Mesendoderm (in vitro differentiated cells): ENCODE data around the gene LCN10.
"Not testable (repeated sequence)": the region's sequence is repeated elsewhere in the genome, so short reads cannot be mapped to it uniquely, and the experiment has no call there.

Experiments
- DNase-seq: peaks from one replicate; pipeline ENCODE4 v3.0.0; 2013
- H2AK5ac ChIP-seq: 2 replicates; pipeline ENCODE4 v1.6.1; 2013; ENCODE audit warnings: low read length, inconsistent platforms
- H2BK120ac ChIP-seq: 2 replicates; pipeline ENCODE4 v1.6.1; 2013; ENCODE audit warnings: low read depth, mild to moderate bottlenecking, low read length, moderate library complexity, mixed read lengths
- H2BK15ac ChIP-seq: replicated peaks from 2 replicates; pipeline ENCODE4 v1.6.1; 2013; ENCODE audit warnings: low read depth, mild to moderate bottlenecking, moderate library complexity
- H2BK5ac ChIP-seq: 2 replicates; pipeline ENCODE4 v1.6.1; 2013; ENCODE audit warnings: low read length, inconsistent platforms
- H3K18ac ChIP-seq: 2 replicates; pipeline ENCODE4 v1.6.1; 2013; ENCODE audit warnings: mild to moderate bottlenecking, low read length, mixed read lengths
- H3K23ac ChIP-seq: one replicate; pipeline ENCODE4 v1.6.1; 2013; ENCODE audit warnings: low read length
- H3K27ac ChIP-seq: 2 replicates; pipeline ENCODE4 v1.5.1; 2013; ENCODE audit warnings: low read depth, mild to moderate bottlenecking, inconsistent platforms, low read length, moderate library complexity
- H3K27me3 ChIP-seq: 2 replicates; pipeline ENCODE4 v1.6.1; 2013; ENCODE audit warnings: low read length, control low read depth, mild to moderate bottlenecking, inconsistent platforms; ENCODE audit not compliant: insufficient read depth, poor library complexity
- H3K36me3 ChIP-seq: 2 replicates; pipeline ENCODE4 v1.6.1; 2013; ENCODE audit warnings: low read length, inconsistent platforms; ENCODE audit not compliant: control insufficient read depth, insufficient read depth
- H3K4ac ChIP-seq: one replicate; pipeline ENCODE4 v1.6.1; 2013; ENCODE audit warnings: low read depth, mild to moderate bottlenecking, low read length, moderate library complexity
- H3K4me1 ChIP-seq: 2 replicates; pipeline ENCODE4 v1.6.1; 2013; ENCODE audit warnings: low read depth, low read length, inconsistent platforms; ENCODE audit not compliant: control insufficient read depth
- H3K4me2 ChIP-seq: 2 replicates; pipeline ENCODE4 v1.6.1; 2013; ENCODE audit warnings: low read length
- H3K4me3 ChIP-seq: 2 replicates; pipeline ENCODE4 v1.5.1; 2013; ENCODE audit warnings: mild to moderate bottlenecking, low read length
- H3K56ac ChIP-seq: one replicate; pipeline ENCODE4 v1.6.1; 2013; ENCODE audit warnings: low read length
- H3K79me1 ChIP-seq: 2 replicates; pipeline ENCODE4 v1.6.1; 2013; ENCODE audit warnings: low read length, inconsistent platforms
- H3K79me2 ChIP-seq: 2 replicates; pipeline ENCODE4 v1.6.1; 2013; ENCODE audit warnings: mild to moderate bottlenecking, low read length; ENCODE audit not compliant: control insufficient read depth, insufficient read depth
- H3K9ac ChIP-seq: 2 replicates; pipeline ENCODE4 v1.6.1; 2013; ENCODE audit warnings: low read length, inconsistent platforms
- H4K5ac ChIP-seq: one replicate; pipeline ENCODE4 v1.6.1; 2013; ENCODE audit warnings: low read length
- H4K8ac ChIP-seq: one replicate; pipeline ENCODE4 v1.6.1; 2013; ENCODE audit warnings: low read depth, mild to moderate bottlenecking, control low read depth, low read length, moderate library complexity
- WGBS: extraction: QIAGEN DNeasy Blood & Tissue Kit; methylation state at CpG from one replicate; pipeline ENCODE4 v1.1.7; 2013; ENCODE audit warnings: low lambda C conversion rate, missing lambda C conversion rate; ENCODE audit not compliant: insufficient coverage; ENCODE audit errors: extremely low coverage; 5-methylcytosine and 5-hydroxymethylcytosine counted together

The LCN10 gene

GRCh38 chr9:136762221-136762691 lies 19.5 kb upstream of the LCN10 start:
- Histone ChIP-seq H3K27ac (no peak overlapping the region), H3K4ac (no peak overlapping the region), H3K9ac (no peak overlapping the region), H2BK15ac (no peak overlapping the region), H3K79me1 (no peaks in the 10 kb centered on the region), H4K8ac (no peak overlapping the region), H3K23ac (no peak overlapping the region), H4K5ac (no peak overlapping the region), H3K36me3 (no peaks in the 10 kb centered on the region), H3K27me3 (no peaks in the 10 kb centered on the region), H3K56ac (no peak overlapping the region), H3K79me2 (no peaks in the 10 kb centered on the region), H3K4me2 (no peak overlapping the region), H3K18ac (no peak overlapping the region), H3K4me1 (no peaks in the 10 kb centered on the region), H3K4me3 (no peak overlapping the region), H2BK120ac (no peak overlapping the region), H2BK5ac (no peak overlapping the region), H2AK5ac (no peak overlapping the region)
- WGBS, result no CpG with 5 or more reads among the region's 17 CpGs
- DNase-seq, result no peak

- Histone ChIP-seq H3K36me3 (no peaks in the 10 kb centered on the region), H3K18ac (no peak overlapping the region), H3K4me1 (no peaks in the 10 kb centered on the region), H2AK5ac (no peak overlapping the region), H2BK5ac (no peak overlapping the region), H3K27me3 (no peaks in the 10 kb centered on the region), H3K79me2 (no peaks in the 10 kb centered on the region), H3K4me3 (no peak overlapping the region), H2BK120ac (no peak overlapping the region), H3K23ac (no peak overlapping the region), H3K9ac (no peak overlapping the region), H4K8ac (no peak overlapping the region), H3K4me2 (no peak overlapping the region), H3K4ac (no peak overlapping the region), H3K79me1 (no peaks in the 10 kb centered on the region), H4K5ac (no peak overlapping the region), H3K56ac (no peak overlapping the region), H3K27ac (no peak overlapping the region), H2BK15ac (no peak overlapping the region)
- no peak for DNase-seq
- no CpG with 5 or more reads among the region's 13 CpGs for WGBS
Observed at GRCh38 chr9:136761545-136761981, 18.8 kb upstream of the LCN10 start.

GRCh38 chr9:136760834-136761544 lies 18.2 kb upstream of the LCN10 start:
- not testable (repeated sequence) for H3K79me1 ChIP-seq, H3K9ac ChIP-seq, H3K4me1 ChIP-seq, H4K5ac ChIP-seq, H3K18ac ChIP-seq, H3K4me2 ChIP-seq, H2BK5ac ChIP-seq, H3K4ac ChIP-seq, H3K36me3 ChIP-seq, H3K27me3 ChIP-seq, H3K23ac ChIP-seq, H2BK120ac ChIP-seq, H3K56ac ChIP-seq, H3K79me2 ChIP-seq, H2AK5ac ChIP-seq, H3K27ac ChIP-seq, H2BK15ac ChIP-seq, H4K8ac ChIP-seq, H3K4me3 ChIP-seq
- DNase-seq, result peak; percentile 78
- WGBS, result no CpG with 5 or more reads among the region's 22 CpGs

- Histone ChIP-seq H3K9ac (no peak overlapping the region), H3K27ac (no peak overlapping the region), H3K79me1 (no peaks in the 10 kb centered on the region), H2BK5ac (no peak overlapping the region), H3K36me3 (no peaks in the 10 kb centered on the region), H3K27me3 (no peaks in the 10 kb centered on the region), H2AK5ac (no peak overlapping the region), H4K8ac (no peak overlapping the region), H3K18ac (no peak overlapping the region), H3K4ac (no peak overlapping the region), H3K23ac (no peak overlapping the region), H3K79me2 (no peaks in the 10 kb centered on the region), H3K56ac (peak overlapping the region; percentile 15), H4K5ac (no peak overlapping the region), H3K4me2 (no peak overlapping the region), H3K4me3 (no peak overlapping the region), H2BK15ac (no peak overlapping the region), H2BK120ac (no peak overlapping the region), H3K4me1 (no peaks in the 10 kb centered on the region)
- WGBS, result no CpG with 5 or more reads among the region's 25 CpGs
- DNase-seq, result no peak
Observed at GRCh38 chr9:136760424-136760823, 17.7 kb upstream of the LCN10 start.

- no CpG with 5 or more reads among the region's 27 CpGs for WGBS
- Histone ChIP-seq H3K23ac (no peak overlapping the region), H3K18ac (no peak overlapping the region), H3K27ac (no peak overlapping the region), H3K36me3 (no peaks in the 10 kb centered on the region), H3K4me2 (no peak overlapping the region), H3K4ac (no peak overlapping the region), H3K9ac (no peak overlapping the region), H3K27me3 (no peaks in the 10 kb centered on the region), H4K8ac (no peak overlapping the region), H3K79me1 (no peaks in the 10 kb centered on the region), H2BK15ac (no peak overlapping the region), H2BK5ac (no peak overlapping the region), H3K4me1 (no peaks in the 10 kb centered on the region), H2BK120ac (no peak overlapping the region), H3K4me3 (no peak overlapping the region), H3K79me2 (no peaks in the 10 kb centered on the region), H2AK5ac (no peak overlapping the region), H4K5ac (no peak overlapping the region), H3K56ac (no peak overlapping the region)
- DNase-seq, result no peak
Observed at GRCh38 chr9:136759436-136760325, 16.9 kb upstream of the LCN10 start.
